GM23248 (cell line): ENCODE data around the gene YWHAQ.

Source experiments
- EZH2 ChIP-seq: fragments of 200-600 bp; sonication (generic); IDR thresholded peaks from 2 replicates; pipeline ENCODE4 v1.6.1; 2018; ENCODE audit warnings: antibody characterized with exemption, mild to moderate bottlenecking; ENCODE audit not compliant: insufficient read depth, poor library complexity, severe bottlenecking
- EZH2phosphoT487 ChIP-seq: fragments of 200-600 bp; sonication (generic); IDR thresholded peaks from 2 replicates; pipeline ENCODE4 v1.6.1; 2018; ENCODE audit warnings: antibody characterized with exemption, moderate library complexity, mild to moderate bottlenecking, low read depth; ENCODE audit not compliant: insufficient read depth

- TF ChIP-seq EZH2 (no peak), EZH2phosphoT487 (no peak)
Measured at GRCh38 chr2:9661261-9661660, 30.5 kb upstream of the YWHAQ start.
